ENCODE measurements around the gene RAPGEF6.

DNA sequence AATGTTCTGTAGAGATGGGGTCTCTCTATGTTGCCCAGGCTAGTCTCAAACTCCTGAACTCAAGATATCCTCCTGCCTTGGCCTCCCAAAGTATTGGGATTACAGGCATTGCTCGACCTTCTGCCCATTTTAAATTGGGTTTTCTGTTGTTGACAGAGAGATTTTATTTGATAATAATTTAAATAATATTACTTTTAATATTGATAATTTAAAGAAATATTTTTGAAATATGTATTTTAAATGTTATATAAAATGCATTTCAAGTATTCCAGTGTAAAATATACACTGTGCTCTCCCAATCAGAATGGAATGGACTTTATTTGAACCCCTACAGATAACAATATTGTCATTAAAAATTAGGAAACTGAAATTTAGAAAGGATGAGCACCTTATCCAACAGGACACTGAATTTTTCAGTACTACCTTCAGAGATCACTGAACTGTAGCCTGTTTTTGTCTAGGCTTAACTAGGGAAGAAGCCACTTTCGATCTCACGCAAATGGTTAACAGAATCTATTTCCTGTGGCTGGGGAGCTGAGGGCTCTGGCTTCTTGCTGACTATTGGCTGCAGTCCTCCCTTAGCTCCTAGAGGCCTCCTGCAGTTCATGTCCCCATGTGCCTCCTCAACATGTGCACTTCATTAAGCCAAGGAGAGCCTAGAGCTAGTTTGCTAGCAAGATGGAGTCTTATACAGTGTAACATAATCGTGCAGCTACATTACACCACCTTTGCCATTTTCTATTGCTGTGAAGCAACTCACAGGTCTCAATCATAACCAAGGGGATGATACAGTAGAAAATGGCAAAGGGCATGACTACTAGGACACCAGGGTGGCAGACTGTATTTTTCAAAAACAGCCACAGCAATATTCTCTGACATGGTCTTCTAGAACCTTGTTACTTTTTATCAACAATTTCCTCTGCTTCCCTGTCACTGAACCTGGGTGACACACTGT is 221.1 kb downstream of the RAPGEF6 start:
- TF ChIP-seq GATA2 (IDR thresholded peaks at IDR 0.05; ENCODE audit: low read depth, low read length) (no peak), GATA3 (IDR thresholded peaks at IDR 0.05; ENCODE audit: low read depth, low read length) (no peak)
